Heart left ventricle (tissue), 16 donors: Measurements from ENCODE around the gene DAB2IP. TPM values are rescaled to one million over a fixed set of nuclear protein-coding genes. Genes with fewer than 3 reads are reported as not detected.

Experiments
- ATAC-seq, 4 donors: fragments of 200-7000 bp; cut with Tn5 transposase; one replicate each; pipeline ENCODE4 v1.9.1; 2020 to 2022; ENCODE audit warnings: moderate library complexity in 4 of 4, mild to moderate bottlenecking in 3 of 4, moderate number of reproducible peaks in 1 of 4
- DNase-seq, 5 donors: peaks; one replicate each; pipeline ENCODE4 v3.0.0-alpha.2; 2020
- H3K27ac ChIP-seq, 12 donors: fragments of 200-600 bp; sonication (generic) in 4 of 12; one replicate each; pipeline versions ENCODE4 v1.5.0 to v1.8.0; 2016 to 2022; ENCODE audit warnings: mild to moderate bottlenecking in 2 of 12
- H3K27me3 ChIP-seq, 9 donors: fragments of 200-600 bp; sonication (generic) in 2 of 9; one replicate each; pipeline versions ENCODE4 v1.5.1 to v1.8.0; 2016 to 2022; ENCODE audit warnings: mild to moderate bottlenecking in 3 of 9
- H3K36me3 ChIP-seq, 9 donors: fragments of 200-600 bp; sonication (generic) in 2 of 9; one replicate each; pipeline versions ENCODE4 v1.5.0 to v1.8.0; 2018 to 2022; ENCODE audit warnings: mild to moderate bottlenecking in 2 of 9
- H3K4me1 ChIP-seq, 12 donors: fragments of 200-600 bp; sonication (generic) in 4 of 12; one replicate each; pipeline versions ENCODE4 v1.5.0 to v1.8.0; 2016 to 2022; ENCODE audit warnings: mild to moderate bottlenecking in 3 of 12
- H3K4me3 ChIP-seq, 12 donors: fragments of 200-600 bp; sonication (generic) in 4 of 12; one replicate each; pipeline versions ENCODE4 v1.5.0 to v1.8.0; 2017 to 2022; ENCODE audit warnings: mild to moderate bottlenecking in 9 of 12, moderate library complexity in 4 of 12
- H3K9me3 ChIP-seq, 12 donors: fragments of 200-600 bp; sonication (generic) in 4 of 12; one replicate each; pipeline versions ENCODE4 v1.5.0 to v1.8.0; 2016 to 2022; ENCODE audit warnings: mild to moderate bottlenecking in 1 of 12
- POLR2A ChIP-seq, 2 donors: fragments of 450-650 bp; IDR thresholded peaks; one replicate each; pipeline ENCODE4 v1.6.1; 2017; ENCODE audit warnings: antibody characterized with exemption in 2 of 2, mild to moderate bottlenecking in 2 of 2, moderate library complexity in 2 of 2
- WGBS, 4 donors: extraction: QIAGEN DNeasy Blood & Tissue Kit in 2 of 4; methylation state at CpG; one replicate each; pipeline versions ENCODE4 v1.1.5 to v1.1.7; 2013 to 2018; 5-methylcytosine and 5-hydroxymethylcytosine counted together
- intact Hi-C, 10 donors: fragments of 100-400 bp; cut with DNase I; formaldehyde crosslinking; loops; one replicate each; pipeline versions ENCODE4 v1.11.1 to v1.14.2; 2022
- polyA plus RNA-seq, 2 donors: library from polyadenylated mRNA; stranded (reverse); fragments of 200-250 nt; gene quantifications; one replicate each; pipeline ENCODE4 v1.2.3, GENCODE V29; 2013
- total RNA-seq, 9 donors: library from RNA; depleted of rRNA in 2 of 9; stranded (reverse); fragments of >200 nt in 2 of 9; fragmentation: NEBNext Ultra II Directional in 3 of 9; extraction: Animal tissue kit (Norgen Biotek cat#: 25700) in 3 of 9; gene quantifications; one replicate each; pipeline versions ENCODE4 v1.1.0 to v1.2.4, GENCODE V29; 2016 to 2023
- TF ChIP-seq, protein P1 (sequence below), 12 donors: fragments of 200-600 bp; sonication (generic) in 4 of 12; IDR thresholded peaks; one replicate each; pipeline versions ENCODE4 v1.5.0 to v1.8.0; 2018 to 2022; ENCODE audit warnings: antibody characterized with exemption in 12 of 12, mild to moderate bottlenecking in 5 of 12
- donor health status: ischemic (EF 13 %, LVEDD 7.1; RV severe dilation, severe dysfunction).
- donor health status: healthy with polysubstance abuse.
- donor health status: DM: no; HTN: yes; CAD: no.
- donor health status: DM: no; HTN: no; CAD: no.
- donor health status: ischemic (EF 25% LVEDD 6.9; RV normal size, moderate dysfunction).
- donor health status: ischemic (EF 25% LVEDD 5.7; RV mildly dilated, moderate dysfunction).
- donor health status: healthy.
- donor health status: DM: yes; HTN: yes; CAD: no.
- donor health status: ischemic (EF 35%, LVEDD 5.7; RV mildly dilated, moderate dysfunction).
- donor health status: nonischemic (EF 11% LVEDD 7.7; RV severe dilation, severe dysfunction).
- donor health status: DM: yes; HTN: yes; CAD: no.
- donor health status: PGD.
- donor health status: ischemic (EF 29% LVEDD 5.4; RV normal size, mild dysfunction).
- donor health status: nonischemic (EF 23%, LVEDD 6.1; RV moderate dilation, normal function).

Gene DAB2IP
- total and polyA plus RNA-seq, 11 donors: 30.9 to 103 (median 52.6) TPM

GRCh38 chr9:121631978-121632418 lies 19.4 kb upstream of the DAB2IP start:
- no peak overlapping the region for H3K4me3 ChIP-seq
- intact Hi-C loops: loop anchor here in 5 of 10 donors (5.0 to 10.0 kb wide), 3 partner anchors 80 to 363 kb away; no protein-coding TSS in a partner anchor
- no peak for TF ChIP-seq POLR2A (IDR thresholded peaks at IDR 0.05)
- TF ChIP-seq, protein P1, sequence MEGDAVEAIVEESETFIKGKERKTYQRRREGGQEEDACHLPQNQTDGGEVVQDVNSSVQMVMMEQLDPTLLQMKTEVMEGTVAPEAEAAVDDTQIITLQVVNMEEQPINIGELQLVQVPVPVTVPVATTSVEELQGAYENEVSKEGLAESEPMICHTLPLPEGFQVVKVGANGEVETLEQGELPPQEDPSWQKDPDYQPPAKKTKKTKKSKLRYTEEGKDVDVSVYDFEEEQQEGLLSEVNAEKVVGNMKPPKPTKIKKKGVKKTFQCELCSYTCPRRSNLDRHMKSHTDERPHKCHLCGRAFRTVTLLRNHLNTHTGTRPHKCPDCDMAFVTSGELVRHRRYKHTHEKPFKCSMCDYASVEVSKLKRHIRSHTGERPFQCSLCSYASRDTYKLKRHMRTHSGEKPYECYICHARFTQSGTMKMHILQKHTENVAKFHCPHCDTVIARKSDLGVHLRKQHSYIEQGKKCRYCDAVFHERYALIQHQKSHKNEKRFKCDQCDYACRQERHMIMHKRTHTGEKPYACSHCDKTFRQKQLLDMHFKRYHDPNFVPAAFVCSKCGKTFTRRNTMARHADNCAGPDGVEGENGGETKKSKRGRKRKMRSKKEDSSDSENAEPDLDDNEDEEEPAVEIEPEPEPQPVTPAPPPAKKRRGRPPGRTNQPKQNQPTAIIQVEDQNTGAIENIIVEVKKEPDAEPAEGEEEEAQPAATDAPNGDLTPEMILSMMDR (IDR thresholded peaks at IDR 0.05): no peak
- DNase-seq (peak in 2 of 5 donors; percentile 3 to 31), ATAC-seq (no peak)
- H3K9me3 ChIP-seq: no peaks in the 10 kb centered on the region
- H3K27ac ChIP-seq: no peak overlapping the region
- no peaks in the 10 kb centered on the region for H3K27me3 ChIP-seq
- H3K4me1 ChIP-seq: peaks cover 10 to 56% (median 31%) of the 10 kb centered on the region in 12 donors
- no peaks in the 10 kb centered on the region for H3K36me3 ChIP-seq
- WGBS, 4 donors: 77 to 86% (median 82%) methylated on average over 18 of the region's 18 CpGs

- Histone ChIP-seq H3K36me3 (no peaks in the 10 kb centered on the region), H3K9me3 (no peaks in the 10 kb centered on the region), H3K4me3 (no peak overlapping the region), H3K27ac (no peak overlapping the region), H3K27me3 (no peaks in the 10 kb centered on the region), H3K4me1 (peaks cover 15 to 62% (median 39%) of the 10 kb centered on the region in 12 donors)
- TF ChIP-seq, protein P1 (IDR thresholded peaks at IDR 0.05): no peak
- TF ChIP-seq POLR2A (IDR thresholded peaks at IDR 0.05): no peak
- WGBS, 4 donors: 58 to 65% (median 61%) methylated on average over 9 of the region's 9 CpGs
- intact Hi-C loops: loop anchor here in 5 of 10 donors (5.0 to 10.0 kb wide), 3 partner anchors 81 to 362 kb away; no protein-coding TSS in a partner anchor
- ATAC-seq (no peak), DNase-seq (peak in 1 of 5 donors; percentile 15)
Measured at GRCh38 chr9:121633119-121633714, 18.2 kb upstream of the DAB2IP start.

DNA sequence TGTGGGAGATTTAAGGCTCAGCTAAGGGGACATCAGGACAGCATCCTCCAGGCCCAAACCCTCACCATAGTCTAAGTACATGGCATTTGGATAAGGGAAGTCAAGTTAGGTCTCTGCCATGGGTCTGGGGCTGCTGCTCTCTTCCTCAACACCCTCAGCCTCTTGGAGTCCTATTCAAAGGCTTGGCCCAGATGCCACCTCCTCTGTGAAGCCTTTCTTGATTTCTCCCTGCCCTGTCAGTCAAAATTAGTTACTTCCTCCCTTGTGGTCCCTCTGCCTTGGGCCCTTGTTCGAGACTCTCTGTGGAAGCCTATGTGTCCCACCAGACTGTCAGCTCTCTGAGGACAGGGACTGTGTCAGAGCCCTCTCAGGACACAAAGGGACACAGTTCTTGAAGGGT lies 17.7 kb upstream of the DAB2IP start:
- no peak for ATAC-seq
- 89 to 100% (median 93%) methylated on average over 1 of the region's 1 CpG; no CpG with 5 or more reads in 1 of the 4 donors for WGBS, 4 donors
- intact Hi-C loops: loop anchor here in 5 of 10 donors (2.0 to 10.0 kb wide), 4 partner anchors 81 to 361 kb away; no protein-coding TSS in a partner anchor
- no peak overlapping the region for H3K27ac ChIP-seq
- no peaks in the 10 kb centered on the region for H3K9me3 ChIP-seq
- H3K27me3 ChIP-seq: no peaks in the 10 kb centered on the region
- peak in 1 of 5 donors; percentile 5 for DNase-seq
- no peaks in the 10 kb centered on the region for H3K36me3 ChIP-seq
- TF ChIP-seq, protein P1 (IDR thresholded peaks at IDR 0.05): no peak
- TF ChIP-seq POLR2A (IDR thresholded peaks at IDR 0.05): no peak
- H3K4me1 ChIP-seq: peaks cover 15 to 60% (median 42%) of the 10 kb centered on the region in 12 donors
- H3K4me3 ChIP-seq: no peak overlapping the region
